GM12874 (cell line): ENCODE results near the gene PJVK.

Experiments used
- TF ChIP-seq, protein P1 (sequence below): IDR thresholded peaks from 2 replicates; pipeline ENCODE4 v1.5.1; 2011; ENCODE audit warnings: low read depth, mild to moderate bottlenecking, control low read depth, low read length, moderate library complexity; ENCODE audit not compliant: insufficient read depth

Gene PJVK

DNA sequence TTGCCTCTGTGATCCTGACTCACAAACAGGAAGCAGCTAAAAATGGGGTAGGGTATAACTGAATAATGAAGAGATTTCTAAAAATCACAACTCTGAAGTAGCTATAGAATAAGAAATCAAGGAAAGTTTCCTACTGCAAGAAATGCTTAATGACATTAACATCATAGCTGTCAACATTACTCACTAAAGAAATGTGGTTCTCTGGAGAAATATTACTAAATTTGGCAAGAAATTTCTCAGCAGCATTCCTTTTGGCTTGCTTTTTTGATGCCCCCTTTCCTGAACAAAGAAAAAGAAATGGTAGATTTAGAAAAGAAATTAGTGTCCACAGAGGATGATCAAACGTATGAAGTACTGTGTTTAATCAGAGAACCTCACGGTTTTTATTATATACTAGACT, 9.8 kb upstream of the PJVK start:
- TF ChIP-seq, protein P1, sequence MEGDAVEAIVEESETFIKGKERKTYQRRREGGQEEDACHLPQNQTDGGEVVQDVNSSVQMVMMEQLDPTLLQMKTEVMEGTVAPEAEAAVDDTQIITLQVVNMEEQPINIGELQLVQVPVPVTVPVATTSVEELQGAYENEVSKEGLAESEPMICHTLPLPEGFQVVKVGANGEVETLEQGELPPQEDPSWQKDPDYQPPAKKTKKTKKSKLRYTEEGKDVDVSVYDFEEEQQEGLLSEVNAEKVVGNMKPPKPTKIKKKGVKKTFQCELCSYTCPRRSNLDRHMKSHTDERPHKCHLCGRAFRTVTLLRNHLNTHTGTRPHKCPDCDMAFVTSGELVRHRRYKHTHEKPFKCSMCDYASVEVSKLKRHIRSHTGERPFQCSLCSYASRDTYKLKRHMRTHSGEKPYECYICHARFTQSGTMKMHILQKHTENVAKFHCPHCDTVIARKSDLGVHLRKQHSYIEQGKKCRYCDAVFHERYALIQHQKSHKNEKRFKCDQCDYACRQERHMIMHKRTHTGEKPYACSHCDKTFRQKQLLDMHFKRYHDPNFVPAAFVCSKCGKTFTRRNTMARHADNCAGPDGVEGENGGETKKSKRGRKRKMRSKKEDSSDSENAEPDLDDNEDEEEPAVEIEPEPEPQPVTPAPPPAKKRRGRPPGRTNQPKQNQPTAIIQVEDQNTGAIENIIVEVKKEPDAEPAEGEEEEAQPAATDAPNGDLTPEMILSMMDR = no peak

DNA sequence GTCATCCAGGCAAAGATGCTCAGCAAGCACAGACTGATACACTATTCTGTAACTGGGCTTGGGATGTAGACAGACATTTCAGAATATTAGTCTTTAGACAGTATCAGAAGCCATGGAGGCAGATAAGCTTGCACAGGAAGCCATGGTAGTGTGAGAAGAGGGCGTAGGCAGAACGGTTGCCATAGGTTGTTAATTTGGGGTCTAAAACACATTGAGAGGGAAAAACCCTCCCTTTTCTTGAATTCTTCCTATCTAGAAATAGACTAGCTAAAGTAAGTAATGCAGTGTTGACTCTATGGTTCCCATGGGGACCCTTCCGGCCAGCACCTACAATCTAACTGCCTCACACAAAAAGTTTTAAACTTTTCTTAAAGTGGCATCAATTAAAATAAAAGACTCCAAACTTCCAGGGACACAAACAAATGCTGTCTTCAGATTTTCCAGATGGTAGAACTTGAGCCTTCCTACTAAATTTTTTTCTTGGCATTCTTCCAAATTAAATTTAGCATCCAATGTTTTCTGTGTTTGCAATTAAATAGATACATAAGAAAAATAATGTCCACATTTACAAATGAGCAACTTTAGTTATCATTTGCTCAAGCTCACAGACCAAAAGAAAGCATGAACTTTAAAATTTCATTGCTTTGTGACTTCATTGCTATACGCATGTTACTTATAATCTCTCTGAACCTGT, 2.1 kb upstream of the PJVK start:
- TF ChIP-seq, protein P1 = no peak

DNA sequence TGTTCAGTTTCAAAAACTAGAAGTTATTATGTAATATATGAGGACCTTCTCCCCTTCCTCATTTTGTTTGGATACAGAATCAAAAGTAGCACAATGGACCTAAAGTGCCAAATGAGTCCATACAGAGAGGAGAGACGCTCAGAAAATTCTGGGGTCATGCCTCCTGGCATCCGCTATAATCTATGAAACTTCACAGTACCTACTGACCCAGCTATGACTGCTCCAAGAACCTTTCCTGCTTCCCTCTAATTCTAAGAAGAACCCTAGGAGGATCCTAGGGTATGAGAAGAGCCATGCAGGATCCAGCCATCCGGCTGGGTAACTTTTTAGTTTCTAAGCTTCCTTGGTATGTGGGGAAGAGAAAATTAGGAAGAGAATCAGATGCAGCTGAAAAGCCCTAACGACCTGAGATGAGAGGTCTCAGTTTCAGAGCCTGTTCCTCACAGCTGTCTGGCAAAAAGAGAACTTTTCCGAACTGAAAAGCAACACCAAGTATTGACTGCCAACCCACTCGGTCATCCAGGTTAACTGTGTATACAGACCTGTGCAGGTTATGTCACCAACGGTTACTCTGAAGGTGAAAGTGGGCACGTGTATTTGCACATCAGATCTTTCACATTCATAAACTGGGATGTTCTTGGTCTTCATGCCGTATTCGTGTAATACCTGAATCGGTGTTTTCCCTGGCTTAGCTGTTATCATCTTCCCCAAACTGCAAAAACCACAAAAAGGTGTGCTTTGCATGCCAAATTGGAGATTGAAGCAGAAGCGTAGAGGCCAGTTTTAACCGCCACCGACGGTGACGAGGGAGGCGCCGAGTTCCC, 1.3 kb upstream of the PJVK start:
- TF ChIP-seq, protein P1 = no peak

DNA sequence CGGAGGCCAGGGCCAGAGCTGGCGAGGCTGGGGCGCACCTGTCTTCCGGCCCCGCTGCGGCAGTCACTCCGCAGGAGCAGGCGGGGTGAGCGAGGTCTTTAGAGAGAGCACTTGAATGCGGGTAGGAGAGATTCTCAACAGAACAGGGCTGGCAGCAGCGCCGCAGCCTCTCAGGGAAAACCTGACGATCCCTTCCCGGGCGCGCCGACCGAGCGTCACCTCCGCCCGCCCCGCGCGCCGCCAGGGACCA, 729 bp upstream of the PJVK start:
- TF ChIP-seq, protein P1 = no peak

DNA sequence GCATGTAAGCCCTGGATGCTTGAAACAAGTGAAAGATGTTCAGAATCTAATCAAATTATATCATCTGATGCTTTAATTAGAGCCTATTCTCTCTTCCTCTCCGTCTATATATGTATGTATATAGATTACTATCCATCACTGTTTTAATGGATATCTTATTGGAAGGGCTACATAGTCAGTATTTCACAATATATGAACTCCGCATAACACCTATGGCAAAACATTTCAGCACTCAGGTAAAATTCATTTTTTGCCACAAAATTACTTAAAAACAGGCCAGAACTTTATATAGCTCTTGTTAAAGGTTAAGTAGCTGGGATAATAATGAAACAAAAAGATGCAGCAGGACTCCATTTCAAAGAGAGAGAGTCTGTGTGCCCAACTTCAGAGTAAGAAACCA, 1.2 kb downstream of the PJVK start:
- TF ChIP-seq, protein P1 = no peak

DNA sequence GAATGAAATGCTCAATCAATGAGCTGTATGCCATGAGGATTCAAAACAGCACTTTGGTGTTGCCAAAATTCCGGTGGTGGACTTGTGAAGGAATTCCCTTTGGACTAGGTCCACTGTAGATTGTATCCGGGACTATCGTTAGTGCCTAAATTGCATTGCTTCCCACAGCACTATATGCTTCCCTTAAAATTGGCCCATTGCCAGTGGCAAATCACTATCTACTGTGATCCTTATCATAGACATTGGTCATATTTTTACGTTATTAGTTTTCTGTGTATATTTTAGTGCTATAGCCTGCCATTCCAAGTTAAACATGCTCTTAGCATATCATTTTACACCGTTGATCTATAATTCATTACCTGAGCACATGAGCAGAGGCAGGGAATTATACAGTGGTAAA, 1.7 kb downstream of the PJVK start:
- TF ChIP-seq, protein P1 = no peak

DNA sequence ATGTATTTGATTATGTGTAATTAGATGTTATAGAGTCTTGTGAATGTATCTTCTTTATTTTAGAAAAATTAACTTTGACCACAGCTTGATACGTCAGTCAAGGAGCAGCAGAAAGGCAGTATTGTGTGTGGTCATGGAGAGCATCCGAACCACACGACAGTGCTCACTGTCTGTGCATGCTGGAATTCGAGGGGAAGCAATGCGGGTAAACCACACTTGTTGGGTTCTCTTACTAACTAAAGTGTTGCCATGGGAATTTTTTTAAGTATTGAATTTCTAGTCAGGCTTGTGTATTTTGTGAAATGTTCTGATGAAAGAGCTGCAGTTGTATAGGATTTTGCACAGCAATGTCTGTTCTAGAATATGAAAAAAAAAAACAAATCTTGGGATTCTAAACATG, 4.8 kb downstream of the PJVK start:
- TF ChIP-seq, protein P1 = no peak
